Natural killer cell treated with Interleukin-12 subunit alpha and Interleukin-12 subunit beta and Interleukin-15 and Interleukin-18, amount 100 ng/mL, for 72 hours (primary cell): Measurements from ENCODE around the gene BAMBI. TPM values are rescaled to one million over a fixed set of nuclear protein-coding genes. Genes with fewer than 3 reads are reported as not detected.

Experiments used
- ATAC-seq, 2 donors: fragments of 150-1000 bp; cut with Tn5 transposase in 1 of 2; sonication (Bioruptor Pico), chemical (Tn5 transposase) in 1 of 2; 2 replicates each; pipeline ENCODE4 v1.10.0; 2021
- DNase-seq: peaks from one replicate; pipeline ENCODE4 v3.0.0; 2022; ENCODE audit warnings: low spot score
- H3K27ac Mint-ChIP-seq, 2 donors: 1 replicate in 1 of 2; 2 replicates in 1 of 2; pipeline ENCODE4 v1.8.0; 2022; ENCODE audit warnings: mixed read lengths in 2 of 2, mild to moderate bottlenecking in 1 of 2, moderate library complexity in 1 of 2
- H3K27me3 Mint-ChIP-seq, 2 donors: 1 replicate in 1 of 2; 2 replicates in 1 of 2; pipeline ENCODE4 v1.8.0; 2022; ENCODE audit warnings: mixed read lengths in 2 of 2
- H3K36me3 Mint-ChIP-seq: one replicate; pipeline ENCODE4 v1.8.0; 2022; ENCODE audit warnings: mixed read lengths
- H3K4me1 Mint-ChIP-seq, 2 donors: 1 replicate in 1 of 2; 2 replicates in 1 of 2; pipeline ENCODE4 v1.8.0; 2022; ENCODE audit warnings: low read depth in 2 of 2, mixed read lengths in 2 of 2, mild to moderate bottlenecking in 1 of 2
- H3K4me3 Mint-ChIP-seq: one replicate; pipeline ENCODE4 v1.8.0; 2022; ENCODE audit warnings: mixed read lengths
- H3K9me3 Mint-ChIP-seq: 2 replicates; pipeline ENCODE4 v1.8.0; 2022; ENCODE audit warnings: mixed read lengths
- total RNA-seq, 2 donors: library from RNA; stranded (reverse); gene quantifications; one replicate each; pipeline ENCODE4 v1.2.3, GENCODE V29; 2022

Gene BAMBI
- total RNA-seq, 2 donors from 2014 or later, result 0.14 TPM; not detected in 1

DNA sequence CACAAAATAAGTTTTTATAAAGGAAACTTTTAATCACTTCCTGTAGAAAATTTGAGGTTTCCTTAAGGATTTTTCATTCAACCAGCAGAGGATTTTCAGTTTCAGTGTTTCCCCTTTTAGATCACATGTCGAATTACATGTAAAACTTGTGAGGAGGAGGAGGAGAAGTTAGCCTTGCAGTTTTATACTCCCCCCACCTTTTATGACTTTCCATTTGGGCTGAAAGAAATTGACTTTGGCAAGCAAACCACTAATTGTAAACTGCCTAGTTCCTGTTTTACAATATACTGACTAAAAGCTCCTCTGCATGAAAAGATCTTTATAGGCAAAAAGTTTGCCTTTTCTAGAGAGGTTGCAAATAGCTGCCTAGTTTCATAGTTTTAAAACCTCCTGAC, 3.0 kb downstream of the BAMBI start:
- Mint-ChIP-seq H3K4me3 (no peak overlapping the region), H3K27me3 (peaks cover 31 to 60% of the 10 kb centered on the region in 2 donors), H3K27ac (no peak overlapping the region), H3K9me3 (no peaks in the 10 kb centered on the region), H3K36me3 (no peaks in the 10 kb centered on the region), H3K4me1 (peaks cover 18 to 24% of the 10 kb centered on the region in 2 donors)
- DNase-seq, result no peak
- ATAC-seq, result no peak

DNA sequence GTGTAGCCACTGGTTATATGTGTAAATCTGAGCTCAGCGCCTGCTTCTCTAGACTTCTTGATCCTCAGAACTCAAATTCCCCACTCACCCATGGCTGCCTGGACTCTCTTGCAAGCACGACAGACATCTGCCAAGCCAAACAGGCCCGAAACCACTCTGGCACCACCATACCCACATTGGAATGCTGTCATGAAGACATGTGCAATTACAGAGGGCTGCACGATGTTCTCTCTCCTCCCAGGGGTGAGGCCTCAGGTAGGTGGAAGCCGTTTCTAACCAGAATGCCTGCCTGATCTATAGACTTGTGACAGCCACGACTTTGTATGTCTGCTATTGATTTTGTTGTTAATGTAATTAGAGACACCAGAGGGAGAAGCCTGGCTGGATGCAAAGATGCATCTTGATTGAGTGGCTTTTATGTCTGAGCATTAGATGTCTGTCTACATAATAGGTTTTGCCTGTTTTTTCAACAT, 4.0 kb downstream of the BAMBI start:
- Mint-ChIP-seq H3K27ac (no peak overlapping the region), H3K4me1 (peaks cover 18 to 22% of the 10 kb centered on the region in 2 donors), H3K4me3 (no peak overlapping the region), H3K9me3 (no peaks in the 10 kb centered on the region), H3K27me3 (peaks cover 30 to 60% of the 10 kb centered on the region in 2 donors), H3K36me3 (no peaks in the 10 kb centered on the region)
- ATAC-seq (no peak), DNase-seq (no peak)

DNA sequence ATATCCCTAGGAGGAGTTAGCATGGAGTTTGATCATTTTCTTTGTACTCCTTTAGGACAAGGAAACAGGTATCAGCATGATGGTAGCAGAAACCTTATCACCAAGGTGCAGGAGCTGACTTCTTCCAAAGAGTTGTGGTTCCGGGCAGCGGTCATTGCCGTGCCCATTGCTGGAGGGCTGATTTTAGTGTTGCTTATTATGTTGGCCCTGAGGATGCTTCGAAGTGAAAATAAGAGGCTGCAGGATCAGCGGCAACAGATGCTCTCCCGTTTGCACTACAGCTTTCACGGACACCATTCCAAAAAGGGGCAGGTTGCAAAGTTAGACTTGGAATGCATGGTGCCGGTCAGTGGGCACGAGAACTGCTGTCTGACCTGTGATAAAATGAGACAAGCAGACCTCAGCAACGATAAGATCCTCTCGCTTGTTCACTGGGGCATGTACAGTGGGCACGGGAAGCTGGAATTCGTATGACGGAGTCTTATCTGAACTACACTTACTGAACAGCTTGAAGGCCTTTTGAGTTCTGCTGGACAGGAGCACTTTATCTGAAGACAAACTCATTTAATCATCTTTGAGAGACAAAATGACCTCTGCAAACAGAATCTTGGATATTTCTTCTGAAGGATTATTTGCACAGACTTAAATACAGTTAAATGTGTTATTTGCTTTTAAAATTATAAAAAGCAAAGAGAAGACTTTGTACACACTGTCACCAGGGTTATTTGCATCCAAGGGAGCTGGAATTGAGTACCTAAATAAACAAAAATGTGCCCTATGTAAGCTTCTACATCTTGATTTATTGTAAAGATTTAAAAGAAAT, 4.8 kb downstream of the BAMBI start:
- DNase-seq (no peak), ATAC-seq (no peak)
- H3K9me3 Mint-ChIP-seq, result no peaks in the 10 kb centered on the region
- H3K36me3 Mint-ChIP-seq, result no peaks in the 10 kb centered on the region
- H3K4me1 Mint-ChIP-seq, result peaks cover 18% of the 10 kb centered on the region in 2 donors
- no peak overlapping the region for H3K4me3 Mint-ChIP-seq
- H3K27me3 Mint-ChIP-seq, result peaks cover 35 to 63% of the 10 kb centered on the region in 2 donors
- no peak overlapping the region for H3K27ac Mint-ChIP-seq

DNA sequence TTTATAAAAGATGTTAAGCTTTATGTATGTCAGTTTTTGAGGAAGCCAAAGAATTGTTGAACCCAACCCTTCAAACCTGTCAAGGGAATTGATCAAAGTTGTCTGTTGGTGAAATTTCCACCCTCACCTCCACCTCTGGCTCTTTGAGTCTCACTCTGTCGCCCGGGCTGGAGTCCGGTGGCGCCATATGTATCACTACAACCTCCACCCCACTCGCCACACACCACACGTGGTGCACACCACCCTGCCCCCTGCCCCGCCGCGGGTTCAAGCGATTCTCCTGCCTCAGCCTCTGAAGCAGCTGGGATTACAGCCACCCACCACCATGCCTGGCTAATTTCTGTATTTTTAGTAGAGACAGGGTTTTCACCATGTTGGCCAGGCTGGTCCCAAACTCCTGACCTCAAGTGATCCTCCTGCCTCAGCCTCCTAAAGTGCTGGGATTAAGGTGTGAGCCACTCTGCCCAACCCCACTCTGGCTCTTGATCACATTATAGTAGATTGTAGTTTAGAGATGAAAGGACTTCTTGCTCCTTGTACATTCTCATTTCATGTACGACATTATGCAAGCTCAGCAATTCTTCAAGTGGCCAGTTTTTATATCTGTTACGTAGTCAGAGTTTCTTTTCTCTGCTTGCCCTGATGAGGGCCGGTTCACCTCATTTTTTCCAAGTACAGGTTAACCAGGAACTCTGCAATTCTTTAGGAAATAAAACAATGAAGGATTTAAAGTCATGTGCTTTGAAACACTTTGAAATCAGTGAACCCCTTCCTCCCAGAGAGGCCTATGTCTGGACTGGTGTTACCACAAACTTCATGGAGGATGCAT, 7.0 kb downstream of the BAMBI start:
- no peak for DNase-seq
- ATAC-seq, result no peak
- Mint-ChIP-seq H3K36me3 (no peaks in the 10 kb centered on the region), H3K4me1 (peaks cover 6 to 8% of the 10 kb centered on the region in 2 donors), H3K9me3 (no peaks in the 10 kb centered on the region), H3K4me3 (no peak overlapping the region), H3K27me3 (peaks cover 33 to 57% of the 10 kb centered on the region in 2 donors), H3K27ac (no peak overlapping the region)

DNA sequence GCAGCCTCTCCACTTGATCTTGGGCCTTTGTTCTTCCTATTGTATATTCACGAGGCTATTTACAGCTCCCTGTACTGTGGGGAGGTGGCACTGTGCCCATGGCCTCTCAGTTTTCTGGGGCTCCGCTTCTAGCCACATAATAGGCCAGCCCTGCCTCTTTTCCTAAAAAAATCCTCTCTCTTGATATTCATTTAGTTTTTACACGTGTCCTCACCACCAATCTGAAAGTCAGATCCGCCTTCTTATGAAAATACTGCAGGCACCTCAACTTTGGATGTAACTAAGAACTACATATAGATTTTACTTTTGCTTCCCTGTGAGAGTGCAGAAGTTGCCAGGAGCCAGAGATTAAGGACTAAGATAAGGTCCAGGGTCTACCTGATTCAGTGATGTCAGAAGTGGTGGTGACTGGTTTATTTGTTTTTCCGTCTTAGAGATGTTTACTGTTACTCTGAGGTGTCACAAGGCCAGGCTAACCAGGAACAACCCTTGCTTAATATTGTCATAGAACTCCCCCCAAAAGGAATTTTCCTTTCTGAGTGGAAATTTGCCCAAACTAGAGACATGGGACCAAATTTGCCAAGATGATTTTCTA, 7.8 kb downstream of the BAMBI start:
- no peaks in the 10 kb centered on the region for H3K9me3 Mint-ChIP-seq

DNA sequence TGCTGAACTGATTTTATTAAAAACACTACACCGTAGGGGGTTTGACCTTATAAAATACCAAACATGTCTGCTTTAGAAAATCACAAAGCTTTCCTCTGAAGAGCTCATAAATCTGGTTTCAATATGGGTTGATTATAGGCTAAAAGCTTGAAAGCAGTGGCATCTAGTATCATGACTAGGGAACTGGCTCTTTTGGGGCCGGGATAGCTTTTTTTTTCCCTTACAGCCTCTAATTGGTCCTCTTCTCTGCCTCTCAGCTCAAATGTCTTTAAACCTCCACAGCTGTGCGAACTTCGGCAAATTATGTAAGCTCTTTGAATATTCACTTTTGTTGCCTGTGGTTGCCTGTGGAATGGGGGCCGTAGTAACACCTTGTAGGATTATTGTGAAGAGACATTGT, 8.4 kb downstream of the BAMBI start:
- H3K4me3 Mint-ChIP-seq, result no peak overlapping the region
- ATAC-seq (no peak), DNase-seq (no peak)
- H3K4me1 Mint-ChIP-seq, result no peaks in the 10 kb centered on the region
- H3K27ac Mint-ChIP-seq, result no peak overlapping the region
- no peaks in the 10 kb centered on the region for H3K9me3 Mint-ChIP-seq
- H3K27me3 Mint-ChIP-seq, result peaks cover 30 to 53% of the 10 kb centered on the region in 2 donors
- no peaks in the 10 kb centered on the region for H3K36me3 Mint-ChIP-seq

More for the DNA sequence above, 7.8 kb downstream of the BAMBI start:
- Mint-ChIP-seq H3K36me3 (no peaks in the 10 kb centered on the region), H3K27me3 (peaks cover 29 to 56% of the 10 kb centered on the region in 2 donors), H3K4me3 (no peak overlapping the region), H3K4me1 (peaks cover 1 to 2% of the 10 kb centered on the region in 2 donors), H3K27ac (no peak overlapping the region)
- DNase-seq (no peak), ATAC-seq (no peak)

DNA sequence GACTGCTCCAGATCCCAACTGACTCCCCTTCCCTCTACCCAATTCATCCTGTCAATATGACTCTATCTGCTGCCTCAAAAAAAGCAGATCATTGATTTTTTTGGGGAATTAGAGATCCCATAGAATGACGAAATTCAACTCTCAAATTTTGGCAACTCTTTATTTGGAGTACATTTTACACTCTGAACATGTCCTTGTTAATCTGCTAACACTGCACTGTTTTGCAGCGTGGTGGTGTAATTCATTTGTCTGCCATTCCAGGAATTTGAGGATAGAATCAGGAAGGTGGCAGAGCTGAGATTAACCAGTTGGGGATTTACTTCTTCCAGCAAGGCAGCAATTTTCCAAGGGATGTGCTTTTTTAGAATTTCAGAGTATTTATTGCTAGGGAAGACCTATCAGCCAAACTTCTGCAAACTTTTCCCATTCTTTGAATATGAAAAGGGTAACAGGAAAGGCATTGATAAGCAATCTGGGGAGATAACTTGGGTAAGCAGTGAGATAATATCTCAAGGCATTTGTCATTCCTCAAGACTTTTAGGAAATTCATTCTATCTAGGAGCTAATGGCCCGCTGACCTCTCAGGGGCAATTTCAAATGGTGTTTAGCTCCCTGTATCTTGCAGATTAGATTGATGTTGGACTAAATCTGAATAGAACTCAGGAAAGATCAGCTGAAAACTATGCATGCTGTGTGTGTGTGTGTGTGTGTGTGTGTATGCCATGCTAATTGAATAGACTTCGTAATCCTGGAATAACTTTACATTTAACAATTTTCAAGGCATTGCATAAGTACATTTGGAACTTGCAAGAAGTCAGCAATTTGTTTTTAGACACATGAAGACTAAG, 9.7 kb downstream of the BAMBI start:
- Mint-ChIP-seq H3K36me3 (no peaks in the 10 kb centered on the region), H3K9me3 (no peaks in the 10 kb centered on the region), H3K4me1 (no peaks in the 10 kb centered on the region), H3K4me3 (no peak overlapping the region), H3K27ac (no peak overlapping the region), H3K27me3 (peaks cover 24 to 47% of the 10 kb centered on the region in 2 donors)
- no peak for DNase-seq
- no peak for ATAC-seq

DNA sequence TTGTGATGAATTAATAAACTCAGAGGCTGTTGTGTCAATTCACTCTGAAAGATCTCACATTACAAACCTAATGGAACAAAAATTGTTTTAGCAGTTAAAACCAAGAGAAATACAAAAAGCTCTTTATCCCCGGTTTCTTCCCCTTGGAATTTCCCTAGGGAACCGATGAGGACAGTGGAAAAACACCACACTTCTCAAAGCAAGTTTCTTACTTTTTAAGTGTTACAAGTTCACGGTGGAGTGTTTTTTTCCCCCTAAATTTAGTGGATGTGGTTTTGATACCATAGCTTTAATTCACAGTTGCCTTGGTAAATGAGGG, 10.3 kb downstream of the BAMBI start:
- ATAC-seq (no peak), DNase-seq (no peak)
- H3K4me3 Mint-ChIP-seq, result no peak overlapping the region
- no peak overlapping the region for H3K27ac Mint-ChIP-seq
- peaks cover 24 to 46% of the 10 kb centered on the region in 2 donors for H3K27me3 Mint-ChIP-seq
- no peaks in the 10 kb centered on the region for H3K9me3 Mint-ChIP-seq
- no peaks in the 10 kb centered on the region for H3K36me3 Mint-ChIP-seq
- no peaks in the 10 kb centered on the region for H3K4me1 Mint-ChIP-seq

DNA sequence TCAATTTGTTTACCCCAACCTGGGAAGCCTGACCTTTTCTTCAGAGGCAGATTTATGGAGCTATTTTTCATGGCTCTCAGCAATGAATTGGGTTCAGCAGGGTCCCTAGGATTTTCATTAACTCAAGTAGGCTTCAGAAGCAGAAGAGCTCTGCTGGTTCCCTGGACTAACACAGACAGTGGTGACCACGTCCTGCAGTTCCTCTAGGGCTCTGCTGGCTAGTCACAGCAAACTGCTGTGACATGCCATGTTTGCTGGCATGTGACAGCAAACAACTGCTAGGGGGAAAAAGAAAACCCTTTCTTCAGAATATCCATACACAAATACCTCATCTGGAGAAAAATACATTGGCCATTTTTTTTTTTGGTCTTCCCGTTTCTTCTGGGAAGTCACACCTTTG, 13.2 kb downstream of the BAMBI start:
- Mint-ChIP-seq H3K27ac (no peak overlapping the region), H3K4me1 (no peaks in the 10 kb centered on the region), H3K4me3 (no peak overlapping the region), H3K36me3 (no peaks in the 10 kb centered on the region), H3K9me3 (no peaks in the 10 kb centered on the region), H3K27me3 (peaks cover 19 to 35% of the 10 kb centered on the region in 2 donors)
- ATAC-seq, result no peak
- no peak for DNase-seq

DNA sequence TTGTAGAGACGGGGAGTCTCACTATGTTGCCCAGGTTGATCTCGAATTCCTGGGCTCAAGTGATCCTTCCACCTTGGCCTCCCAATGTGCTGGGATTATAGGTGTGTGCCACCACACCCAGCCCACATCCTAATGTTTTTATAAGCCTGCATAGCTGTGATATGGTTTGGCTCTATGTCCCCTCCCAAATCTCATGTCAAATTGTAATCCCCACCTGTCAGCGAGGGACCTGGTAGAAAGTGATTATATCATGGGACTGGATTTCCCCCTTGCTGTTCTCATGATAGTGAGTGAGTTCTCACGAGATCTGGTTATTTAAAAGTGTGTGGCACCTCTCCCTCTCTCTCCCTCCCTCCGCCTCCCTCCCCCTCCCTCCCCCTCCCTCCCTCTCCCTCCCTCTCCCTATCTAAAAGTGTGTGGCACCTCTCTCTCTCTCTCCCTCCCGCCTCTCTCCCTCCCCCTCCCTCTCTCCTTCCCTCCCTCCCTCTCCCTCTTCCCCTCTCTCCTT, 13.9 kb downstream of the BAMBI start:
- Mint-ChIP-seq H3K27me3 (peaks cover 19 to 32% of the 10 kb centered on the region in 2 donors), H3K36me3 (no peaks in the 10 kb centered on the region), H3K4me3 (no peak overlapping the region), H3K4me1 (no peaks in the 10 kb centered on the region), H3K27ac (no peak overlapping the region), H3K9me3 (no peaks in the 10 kb centered on the region)
- ATAC-seq (no peak), DNase-seq (no peak)

DNA sequence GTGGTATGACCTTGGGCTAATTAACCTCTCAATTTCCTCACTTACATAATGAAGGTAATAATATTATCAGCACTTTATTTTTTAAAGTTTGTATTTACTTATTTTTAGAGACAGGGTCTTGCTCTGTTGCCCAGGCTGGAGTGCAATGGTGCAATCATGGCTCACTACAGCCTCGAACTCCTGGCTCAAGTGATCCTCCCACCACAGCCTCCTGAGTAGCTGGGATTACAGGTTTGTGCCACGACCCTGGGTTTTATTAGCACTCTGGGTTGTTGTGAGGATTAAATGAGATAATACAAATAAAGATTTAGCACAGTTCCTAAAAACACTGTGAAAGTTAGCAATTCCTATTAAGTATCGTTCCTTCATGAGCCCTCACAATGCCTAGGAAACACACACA, 14.7 kb downstream of the BAMBI start:
- ATAC-seq, result no peak
- DNase-seq, result no peak
- H3K36me3 Mint-ChIP-seq, result no peaks in the 10 kb centered on the region
- H3K4me3 Mint-ChIP-seq, result no peak overlapping the region
- H3K4me1 Mint-ChIP-seq, result no peaks in the 10 kb centered on the region
- H3K27me3 Mint-ChIP-seq, result peaks cover 16 to 26% of the 10 kb centered on the region in 2 donors
- H3K27ac Mint-ChIP-seq, result no peak overlapping the region
- H3K9me3 Mint-ChIP-seq, result no peaks in the 10 kb centered on the region

DNA sequence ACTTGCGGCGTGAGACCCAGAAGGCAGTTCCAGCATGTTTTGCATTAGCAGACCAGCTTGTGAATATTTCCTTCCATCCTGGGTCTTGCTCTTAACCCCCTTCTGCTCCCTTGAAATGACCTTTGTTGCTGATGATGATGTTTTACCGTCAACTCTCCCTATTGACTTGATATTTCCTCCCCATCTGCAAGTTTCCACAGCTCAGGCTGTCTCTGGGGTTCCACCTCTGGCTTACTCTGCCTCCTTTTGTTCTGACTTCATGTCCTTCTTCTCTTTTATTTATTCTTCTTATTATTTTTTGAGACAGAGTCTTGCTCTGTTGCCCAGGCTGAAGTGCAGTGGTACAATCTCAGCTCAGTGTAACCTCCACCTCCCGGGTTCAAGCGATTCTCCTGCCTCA, 17.2 kb downstream of the BAMBI start:
- Mint-ChIP-seq H3K36me3 (no peaks in the 10 kb centered on the region), H3K27ac (no peak overlapping the region), H3K27me3 (peaks cover 21 to 29% of the 10 kb centered on the region in 2 donors), H3K4me3 (no peak overlapping the region), H3K9me3 (no peaks in the 10 kb centered on the region), H3K4me1 (no peaks in the 10 kb centered on the region)
- ATAC-seq (no peak), DNase-seq (no peak)

DNA sequence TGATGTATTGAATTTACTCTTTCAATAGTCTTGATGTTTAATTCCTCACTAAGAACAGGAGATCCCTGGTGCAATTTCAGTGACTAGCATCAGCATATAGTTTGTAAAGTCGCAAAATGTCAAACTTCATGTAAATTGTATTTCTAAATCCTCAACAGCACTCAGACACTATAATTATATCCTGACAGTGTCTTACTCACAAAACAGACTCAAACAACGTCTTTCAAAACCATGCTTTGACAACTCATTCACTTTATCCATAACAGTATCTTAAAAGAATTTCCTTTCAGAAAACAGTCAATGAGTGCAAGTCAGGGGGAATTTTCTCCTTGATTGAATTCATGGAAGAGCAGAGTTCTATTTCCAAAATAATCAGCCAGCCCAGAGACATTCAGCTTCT, 20.8 kb downstream of the BAMBI start:
- no peak for ATAC-seq
- no peak for DNase-seq
- Mint-ChIP-seq H3K27ac (no peak overlapping the region), H3K36me3 (no peaks in the 10 kb centered on the region), H3K27me3 (peaks cover 14 to 22% of the 10 kb centered on the region in 2 donors), H3K4me3 (no peak overlapping the region), H3K9me3 (no peaks in the 10 kb centered on the region), H3K4me1 (no peaks in the 10 kb centered on the region)
